ENCODE results near the gene BCL2.

The BCL2 gene

GRCh38 chr18:63107931-63108330 lies 211.6 kb downstream of the BCL2 start:
- DNase-seq (ENCODE audit: low read depth in 2 of 2): no peak

- DNase-seq (ENCODE audit: low read depth in 2 of 2): no peak
Measured at GRCh38 chr18:63107171-63107845, 212.3 kb downstream of the BCL2 start.

GRCh38 chr18:63106727-63107126 lies 212.8 kb downstream of the BCL2 start:
- DNase-seq (ENCODE audit: low read depth in 2 of 2): no peak

GRCh38 chr18:63105636-63106316 lies 213.8 kb downstream of the BCL2 start:
- DNase-seq (ENCODE audit: low read depth in 2 of 2): no peak

DNA sequence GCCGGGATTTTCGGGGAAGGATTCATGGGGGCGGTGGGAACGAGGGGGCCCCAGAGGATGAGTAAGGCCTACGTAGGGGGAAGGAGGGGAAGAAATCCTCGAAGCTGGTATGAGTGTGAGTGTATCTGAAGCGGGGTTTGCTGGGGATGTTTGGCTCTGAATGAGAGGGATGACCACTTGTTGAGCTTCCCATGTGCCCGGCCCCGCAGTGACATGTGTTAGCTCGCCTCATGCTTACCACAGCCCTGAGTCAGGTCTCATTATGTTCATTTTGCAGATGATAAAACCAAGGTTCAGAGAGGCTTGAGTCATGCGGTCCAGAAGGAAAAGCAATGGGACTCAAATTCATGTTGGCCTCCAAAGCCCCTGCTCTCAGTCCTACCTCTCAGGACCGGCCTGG lies 214.7 kb downstream of the BCL2 start:
- DNase-seq (ENCODE audit: low read depth in 2 of 2): no peak

- no peak for DNase-seq (ENCODE audit: low read depth in 2 of 2)
Measured at GRCh38 chr18:63102941-63103744, 216.4 kb downstream of the BCL2 start.

DNA sequence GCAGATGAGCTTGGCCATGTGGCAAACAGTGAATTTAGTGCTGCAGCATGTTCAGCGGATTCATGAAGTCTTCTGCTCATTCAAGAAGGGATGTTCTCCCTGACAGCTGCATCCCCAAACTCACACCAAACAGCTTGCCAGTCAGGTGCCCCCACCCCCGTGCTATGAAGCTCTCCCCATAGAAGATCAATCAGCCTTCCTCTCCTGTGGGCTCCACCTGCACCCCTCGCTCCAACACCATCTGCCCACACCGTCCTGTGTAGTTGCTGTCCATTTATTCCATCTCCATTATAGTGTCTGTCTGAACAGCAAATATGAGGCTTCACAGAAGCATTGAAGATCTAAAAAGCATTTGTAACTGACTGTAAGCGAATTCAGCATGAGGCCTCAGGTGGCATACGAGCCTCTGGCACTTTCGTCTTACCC lies 218.9 kb downstream of the BCL2 start:
- no peak for DNase-seq (ENCODE audit: low read depth in 2 of 2)

DNA sequence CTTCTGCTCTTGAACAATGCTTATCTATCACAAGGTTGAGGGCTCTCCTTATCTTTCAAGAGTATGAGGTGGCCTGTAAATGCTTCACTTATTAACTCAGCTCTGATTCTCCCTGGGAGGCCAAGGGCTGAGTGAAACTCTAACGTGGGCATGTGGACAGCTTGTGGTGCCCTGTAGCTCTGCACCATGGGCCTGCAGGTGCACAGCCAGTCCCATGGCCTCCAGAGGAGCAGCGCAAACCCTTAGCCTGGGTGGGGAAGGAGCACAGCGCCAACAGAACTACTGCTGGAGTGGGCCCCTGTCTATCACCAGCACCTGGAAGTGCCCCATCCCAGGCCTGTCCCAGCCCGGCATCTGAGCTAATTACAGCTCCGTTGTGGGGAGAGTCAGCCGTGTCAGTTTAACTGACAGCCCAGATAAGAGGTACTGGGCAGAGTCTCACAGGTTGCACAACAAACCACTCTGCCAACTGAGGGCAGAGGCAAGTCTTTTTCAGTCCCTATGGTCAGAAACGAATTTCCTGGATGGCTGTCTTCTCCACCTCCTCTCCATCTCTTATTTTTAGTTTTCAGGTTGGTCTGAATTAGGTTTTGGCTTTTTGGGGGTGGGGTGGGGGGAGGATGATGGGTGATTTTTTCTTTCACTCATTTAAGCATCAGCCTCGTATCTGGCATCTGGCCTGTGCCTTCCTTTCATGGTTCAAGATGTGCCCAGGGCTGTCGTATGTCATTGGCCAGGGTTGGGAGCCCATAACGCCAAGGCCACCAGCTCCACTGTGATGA lies 219.5 kb downstream of the BCL2 start:
- DNase-seq (ENCODE audit: low read depth in 2 of 2): no peak

DNA sequence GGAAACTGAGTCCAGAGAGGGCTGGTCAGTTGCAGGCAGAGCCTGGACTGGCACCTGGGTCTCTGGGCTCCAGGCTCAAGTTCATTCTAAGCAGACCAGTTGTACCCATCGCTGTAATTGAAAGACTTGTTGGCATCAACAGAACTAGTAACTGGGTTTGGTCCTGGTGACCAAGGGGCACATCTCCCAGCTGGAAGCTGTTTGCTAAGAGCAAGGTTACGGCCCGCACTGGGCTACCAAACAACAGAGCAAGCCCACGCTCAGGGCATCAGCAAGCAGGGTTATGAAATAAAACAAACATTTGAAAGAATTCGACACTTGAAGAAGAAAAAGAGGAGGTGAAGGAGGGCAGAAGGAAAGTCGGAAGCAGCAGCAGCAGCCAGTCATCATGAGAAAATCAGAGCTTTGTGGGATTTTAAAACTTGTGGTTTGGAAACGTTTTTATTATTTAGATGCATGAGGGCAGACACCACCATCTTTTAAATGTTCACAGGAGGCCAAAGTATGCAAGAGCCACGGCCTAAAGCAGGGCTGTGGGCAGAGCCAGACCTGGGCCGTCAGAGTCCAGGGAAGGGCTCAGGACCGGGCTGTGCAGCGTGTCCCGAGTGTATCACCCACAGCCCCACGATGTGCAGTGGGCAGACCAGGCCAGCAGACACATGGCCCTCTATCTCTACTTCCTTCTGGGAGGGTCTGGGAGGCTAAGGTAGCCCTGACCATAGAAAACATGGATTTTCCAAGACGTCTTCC lies 220.3 kb downstream of the BCL2 start:
- DNase-seq (ENCODE audit: low read depth in 2 of 2): no peak

DNA sequence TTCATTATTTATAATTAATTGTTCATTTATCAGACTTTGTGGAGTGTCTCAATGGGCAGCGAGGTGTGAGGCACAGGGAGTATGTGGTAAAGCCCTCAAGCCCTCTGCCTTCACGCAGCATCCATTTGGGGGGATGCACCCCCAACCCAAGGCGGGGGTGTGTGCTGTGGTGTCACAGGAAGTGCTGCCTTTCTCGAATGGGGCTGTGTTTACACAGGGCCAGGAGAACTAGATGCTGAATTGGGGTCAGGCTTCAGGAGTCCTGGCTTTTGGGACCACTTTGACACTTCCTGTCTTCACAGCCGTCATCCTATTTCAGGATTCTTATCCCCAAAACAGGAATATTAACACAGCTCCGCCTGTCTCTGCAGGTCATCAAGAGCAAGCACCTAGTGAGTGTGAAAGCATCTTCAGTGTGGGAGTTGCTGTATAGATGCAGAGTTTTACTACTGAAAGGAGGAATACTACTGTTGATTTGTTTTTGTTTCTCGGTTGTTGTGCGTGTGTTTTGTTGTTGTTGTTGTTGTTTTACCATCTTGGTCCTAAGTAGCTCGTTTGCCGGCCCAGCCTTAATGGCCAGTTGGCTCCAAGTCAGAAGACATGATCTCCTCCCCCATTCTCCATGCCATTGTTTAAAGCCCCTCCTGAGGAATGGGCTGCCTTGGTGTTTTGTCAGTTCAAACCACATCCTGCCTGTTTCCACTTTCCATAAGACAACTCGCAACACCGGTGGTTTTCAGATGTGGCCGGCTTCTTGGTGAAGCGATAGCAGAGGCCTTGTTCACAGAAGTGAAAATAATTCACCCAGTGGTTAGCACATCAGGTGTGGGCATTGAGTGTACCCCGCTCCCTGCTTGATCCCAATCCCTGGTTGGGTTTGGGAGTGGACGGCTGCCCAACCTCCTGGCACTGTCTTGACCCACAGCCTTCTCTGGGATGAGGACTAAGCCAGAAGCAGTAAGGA lies 221.3 kb downstream of the BCL2 start:
- DNase-seq (ENCODE audit: low read depth in 2 of 2): peak in 1 of 2 donors; percentile 16

DNA sequence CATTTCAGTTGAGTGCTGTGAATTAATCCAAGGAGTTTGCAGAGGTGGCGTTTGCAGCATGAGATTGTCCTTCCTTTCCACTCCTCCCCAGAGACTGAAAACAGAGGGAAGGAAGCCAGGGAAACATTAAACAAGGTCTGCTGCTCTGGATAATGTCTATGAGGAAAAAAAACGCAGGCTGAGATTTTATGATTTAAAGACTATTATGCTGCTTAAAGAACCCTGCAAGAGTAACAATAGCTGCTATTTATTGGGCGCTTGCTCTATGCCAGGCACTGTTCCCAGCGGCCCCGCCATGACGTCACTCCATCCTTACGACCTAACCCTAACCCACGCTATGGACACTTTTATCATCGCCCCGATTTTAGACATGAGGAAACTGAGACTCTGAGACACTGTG lies 222.4 kb downstream of the BCL2 start:
- no peak for DNase-seq (ENCODE audit: low read depth in 2 of 2)

- no peak for DNase-seq (ENCODE audit: low read depth in 2 of 2)
Measured at GRCh38 chr18:63096327-63096874, 223.2 kb downstream of the BCL2 start.

DNA sequence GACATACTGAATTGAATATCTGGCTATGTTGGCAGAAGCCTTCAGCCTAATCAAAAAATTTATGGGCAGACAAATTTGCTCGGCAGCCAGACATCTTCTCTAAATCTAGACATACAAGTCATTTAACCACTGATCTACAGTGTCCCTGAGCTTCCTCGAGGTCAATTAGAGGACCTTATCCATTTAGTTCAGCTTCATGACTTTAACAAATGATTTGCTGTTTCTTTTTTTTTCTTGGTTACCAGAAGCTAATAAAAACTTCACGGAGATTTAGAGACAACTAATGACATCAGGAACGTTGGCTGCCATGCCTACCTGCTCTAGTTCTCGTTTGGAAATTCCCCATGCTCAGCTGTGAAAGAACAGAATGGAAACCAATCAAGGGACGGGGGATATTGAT lies 223.8 kb downstream of the BCL2 start:
- DNase-seq (ENCODE audit: low read depth in 2 of 2): no peak

GRCh38 chr18:63091671-63092364 lies 227.8 kb downstream of the BCL2 start:
- DNase-seq (ENCODE audit: low read depth in 2 of 2): no peak

GRCh38 chr18:63090334-63090733 lies 229.2 kb downstream of the BCL2 start:
- no peak for DNase-seq (ENCODE audit: low read depth in 2 of 2)

DNA sequence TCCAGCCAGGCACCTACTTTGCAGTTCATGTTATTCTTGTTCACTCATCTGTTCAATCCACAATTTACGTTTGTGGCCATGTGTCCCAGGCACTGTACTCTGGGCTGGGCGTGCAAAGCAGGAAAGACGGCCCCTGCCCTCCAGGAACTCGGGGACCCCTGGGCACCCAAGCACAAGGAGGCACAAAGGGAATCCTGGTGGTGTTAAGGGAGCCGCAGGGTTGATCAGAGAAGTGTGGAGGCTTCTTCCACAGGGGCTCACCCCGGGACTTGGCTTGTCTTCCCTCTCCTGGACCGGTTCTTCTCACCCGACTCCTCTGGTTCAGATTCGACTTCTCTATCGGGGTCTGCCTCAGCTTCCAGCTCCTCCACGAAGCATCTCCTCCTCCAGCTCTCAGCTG lies 230.5 kb downstream of the BCL2 start:
- no peak for DNase-seq (ENCODE audit: low read depth in 2 of 2)

- no peak for DNase-seq (ENCODE audit: low read depth in 2 of 2)
Measured at GRCh38 chr18:63088262-63088661, 231.3 kb downstream of the BCL2 start.

DNA sequence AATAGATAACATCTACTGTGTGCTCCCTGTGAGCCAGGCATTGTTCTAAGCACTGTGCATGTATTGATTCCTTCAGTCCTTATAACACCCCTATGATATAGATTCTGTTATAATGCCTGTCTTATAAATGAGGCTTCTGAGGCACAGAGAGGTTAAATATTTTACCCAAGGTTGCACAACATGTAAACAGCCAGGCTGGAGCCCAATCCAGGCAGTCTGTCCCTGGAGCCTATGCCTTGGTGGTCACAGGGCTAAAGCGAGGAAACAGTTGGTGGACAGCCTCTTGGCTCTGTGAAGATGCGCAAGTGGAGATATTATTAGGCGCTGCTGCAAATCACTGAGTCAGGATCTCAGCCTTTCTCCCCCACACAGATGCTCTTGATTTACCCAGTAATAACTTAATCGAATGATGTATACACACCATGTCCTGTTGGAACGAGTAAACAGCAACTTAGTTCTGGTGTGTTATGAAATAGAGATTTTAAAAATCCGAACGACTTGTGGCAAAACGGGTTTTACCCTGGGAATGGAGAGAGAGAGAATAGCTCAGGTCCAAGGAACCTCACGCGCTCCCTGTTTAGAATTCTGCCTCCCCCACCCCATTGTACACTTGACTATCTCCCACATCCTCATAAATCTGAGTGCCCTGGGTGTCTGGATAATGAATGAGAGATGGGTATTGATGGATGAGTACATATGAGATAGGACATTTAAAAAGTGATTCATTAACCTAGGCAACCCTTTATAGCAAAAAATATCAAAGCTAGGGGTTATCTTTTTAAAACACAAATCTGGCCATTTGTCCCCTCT lies 231.9 kb downstream of the BCL2 start:
- DNase-seq (ENCODE audit: low read depth in 2 of 2): no peak
